GM19372 (cell line): ENCODE measurements around the gene HOXD11.

Experiments used
- ATAC-seq: cut with Tn5 transposase; IDR thresholded peaks from one replicate; pipeline ENCODE4 v1.9.1; 2021; ENCODE audit warnings: mild to moderate bottlenecking, low read depth, moderate library complexity; ENCODE audit not compliant: unreplicated experiment

Gene HOXD11

DNA sequence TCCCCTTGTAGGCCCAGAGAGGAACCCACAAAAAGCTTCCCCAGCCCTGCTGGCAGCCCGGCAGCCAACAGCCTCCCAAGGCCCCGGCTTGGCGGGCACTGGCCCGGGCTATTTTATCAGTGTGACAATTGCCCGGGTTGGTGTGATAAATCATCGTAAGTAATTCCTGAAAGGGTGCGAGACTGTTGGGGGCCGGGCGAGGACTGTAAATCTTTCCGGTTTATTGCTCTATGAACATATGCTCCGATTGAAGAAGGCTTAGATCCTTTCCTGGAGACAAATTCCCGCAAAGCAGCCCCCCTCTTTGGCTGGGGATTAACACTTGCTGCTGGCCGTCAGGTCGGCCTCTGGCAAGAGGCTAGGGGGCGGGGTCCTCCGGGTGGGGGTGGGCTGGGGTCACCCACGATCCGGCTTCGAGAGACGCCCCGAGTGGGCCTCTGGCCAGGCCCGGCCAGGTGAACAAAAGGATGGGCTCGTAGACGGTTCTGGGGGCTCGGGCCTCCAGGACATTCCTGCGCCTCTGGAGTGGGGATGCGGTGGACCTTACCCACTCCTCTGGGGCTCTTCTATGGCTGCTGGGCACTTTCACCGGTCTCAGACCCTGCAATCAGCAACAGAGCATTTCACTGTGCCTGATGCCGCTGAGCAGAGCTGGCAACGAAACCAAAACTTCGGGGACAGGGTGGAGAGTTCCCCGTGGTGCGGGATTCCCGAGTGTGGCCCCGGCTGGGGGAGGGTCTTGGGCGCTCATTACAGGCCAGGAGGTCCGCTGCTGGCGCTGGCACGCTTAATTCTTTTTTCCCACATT lies 52.0 kb downstream of the HOXD11 start:
- ATAC-seq, result no peak
